Tibial nerve (tissue), 4 donors: ENCODE data around the gene ARHGAP6.

ENCODE experiments used
- CTCF ChIP-seq, 5 experiments: fragments of 200-600 bp in 3 of 5; fragments of 450-650 bp in 2 of 5; sonication (generic) in 3 of 5; IDR thresholded peaks; one replicate each; pipeline ENCODE4 v1.5.1; 2016 to 2019; ENCODE audit warnings: antibody characterized with exemption in 5 of 5, mild to moderate bottlenecking in 3 of 5, moderate library complexity in 2 of 5
- EP300 ChIP-seq, 2 donors: sonication (generic); formaldehyde crosslinking; IDR thresholded peaks; one replicate each; pipeline ENCODE4 v1.6.1; 2017; ENCODE audit warnings: antibody characterized with exemption in 2 of 2, mild to moderate bottlenecking in 1 of 2
- POLR2A ChIP-seq, 2 donors: fragments of 450-650 bp; IDR thresholded peaks; one replicate each; pipeline ENCODE4 v1.6.1; 2017; ENCODE audit warnings: antibody characterized with exemption in 2 of 2, mild to moderate bottlenecking in 2 of 2, moderate library complexity in 2 of 2

- TF ChIP-seq CTCF (IDR thresholded peaks at IDR 0.05) = no peak
- TF ChIP-seq POLR2A (IDR thresholded peaks at IDR 0.05) = no peak
- no peak for TF ChIP-seq EP300 (IDR thresholded peaks at IDR 0.05)
Observed at GRCh38 chrX:11424903-11425674, 240.6 kb downstream of the ARHGAP6 start.
